MM.1S (cell line): ENCODE results near the gene NDOR1.

Source experiments
- CTCF ChIP-seq: fragments of 300-600 bp; sonication (generic); IDR thresholded peaks from 2 replicates; pipeline ENCODE4 v1.5.1; 2016; ENCODE audit warnings: antibody characterized with exemption, low read length, mixed read lengths
- EZH2 ChIP-seq: fragments of 300-600 bp; sonication (generic); optimal IDR thresholded peaks from 2 replicates; pipeline ENCODE3; 2017; ENCODE audit warnings: low read depth, mild to moderate bottlenecking, antibody characterized with exemption, low read length, mixed read lengths
- EZH2phosphoT487 ChIP-seq: fragments of 300-600 bp; sonication (generic); IDR thresholded peaks from 2 replicates; pipeline ENCODE4 v1.6.1; 2018; ENCODE audit warnings: antibody characterized with exemption, low read length

GRCh38 chr9:137185921-137186320 is 19.6 kb upstream of the NDOR1 start:
- TF ChIP-seq CTCF (no peak), EZH2 (no peak), EZH2phosphoT487 (no peak)
